Measurements from ENCODE around the gene MYO1F.

The MYO1F gene

DNA sequence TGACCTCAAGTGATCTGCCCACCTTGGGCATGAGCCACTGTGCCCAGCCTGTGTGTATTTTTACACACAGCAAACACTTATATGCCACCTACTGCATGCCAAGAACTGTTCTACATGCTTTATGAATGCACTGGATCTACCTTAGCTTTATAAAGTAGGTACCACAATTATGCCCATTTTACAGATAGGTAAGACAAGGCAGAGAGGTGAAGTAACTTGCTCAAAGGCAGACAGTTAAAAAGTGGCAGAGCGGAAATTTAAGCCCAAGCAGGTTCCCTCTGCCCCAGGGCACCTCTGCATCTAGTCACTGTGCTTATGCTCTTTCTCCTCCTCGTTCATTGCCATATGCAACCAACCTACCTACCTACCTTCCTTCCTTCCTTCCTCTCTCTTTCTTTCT lies 22.8 kb upstream of the MYO1F start:
- Histone ChIP-seq H3K9ac (ENCODE audit: low read length) (no peak overlapping the region), H3K4me1 (ENCODE audit: control insufficient read depth, insufficient read depth, low read length) (peaks cover 3% of the 10 kb centered on the region), H3K36me3 (ENCODE audit: control insufficient read depth, insufficient read depth, low read length, severe bottlenecking) (peaks cover 6% of the 10 kb centered on the region), H3K4me3 (ENCODE audit: low read length) (no peak overlapping the region), H3K27me3 (replicated peaks; ENCODE audit: control insufficient read depth, insufficient read depth, low read length) (no peaks in the 10 kb centered on the region), H3K9me3 (ENCODE audit: control insufficient read depth, low read length) (peaks cover 6% of the 10 kb centered on the region)
- DNase-seq (ENCODE audit: low read depth), result no peak

GRCh38 chr19:8596168-8596567 lies 18.9 kb upstream of the MYO1F start:
- H3K36me3 ChIP-seq (ENCODE audit: control insufficient read depth, insufficient read depth, low read length, severe bottlenecking), result no peaks in the 10 kb centered on the region
- H3K27me3 ChIP-seq (replicated peaks; ENCODE audit: control insufficient read depth, insufficient read depth, low read length), result no peaks in the 10 kb centered on the region
- peaks cover 3% of the 10 kb centered on the region for H3K9me3 ChIP-seq (ENCODE audit: control insufficient read depth, low read length)
- no peak for DNase-seq (ENCODE audit: low read depth)
- H3K4me1 ChIP-seq (ENCODE audit: control insufficient read depth, insufficient read depth, low read length), result peaks cover 33% of the 10 kb centered on the region
- no peak overlapping the region for H3K9ac ChIP-seq (ENCODE audit: low read length)
- H3K4me3 ChIP-seq (ENCODE audit: low read length), result no peak overlapping the region

GRCh38 chr19:8595651-8596050 lies 18.4 kb upstream of the MYO1F start:
- Histone ChIP-seq H3K4me1 (ENCODE audit: control insufficient read depth, insufficient read depth, low read length) (peaks cover 33% of the 10 kb centered on the region), H3K27me3 (replicated peaks; ENCODE audit: control insufficient read depth, insufficient read depth, low read length) (no peaks in the 10 kb centered on the region), H3K36me3 (ENCODE audit: control insufficient read depth, insufficient read depth, low read length, severe bottlenecking) (no peaks in the 10 kb centered on the region), H3K9me3 (ENCODE audit: control insufficient read depth, low read length) (peaks cover 3% of the 10 kb centered on the region), H3K9ac (ENCODE audit: low read length) (no peak overlapping the region), H3K4me3 (ENCODE audit: low read length) (no peak overlapping the region)
- no peak for DNase-seq (ENCODE audit: low read depth)

- Histone ChIP-seq H3K36me3 (ENCODE audit: control insufficient read depth, insufficient read depth, low read length, severe bottlenecking) (no peaks in the 10 kb centered on the region), H3K9ac (ENCODE audit: low read length) (no peak overlapping the region), H3K4me3 (ENCODE audit: low read length) (peak overlapping the region; percentile 27), H3K27me3 (replicated peaks; ENCODE audit: control insufficient read depth, insufficient read depth, low read length) (no peaks in the 10 kb centered on the region), H3K9me3 (ENCODE audit: control insufficient read depth, low read length) (peaks cover 3% of the 10 kb centered on the region), H3K4me1 (ENCODE audit: control insufficient read depth, insufficient read depth, low read length) (peaks cover 33% of the 10 kb centered on the region)
- peak; percentile 39 for DNase-seq (ENCODE audit: low read depth)
These were observed 16.7 kb upstream of the MYO1F start for GRCh38 chr19:8593931-8594330.

DNA sequence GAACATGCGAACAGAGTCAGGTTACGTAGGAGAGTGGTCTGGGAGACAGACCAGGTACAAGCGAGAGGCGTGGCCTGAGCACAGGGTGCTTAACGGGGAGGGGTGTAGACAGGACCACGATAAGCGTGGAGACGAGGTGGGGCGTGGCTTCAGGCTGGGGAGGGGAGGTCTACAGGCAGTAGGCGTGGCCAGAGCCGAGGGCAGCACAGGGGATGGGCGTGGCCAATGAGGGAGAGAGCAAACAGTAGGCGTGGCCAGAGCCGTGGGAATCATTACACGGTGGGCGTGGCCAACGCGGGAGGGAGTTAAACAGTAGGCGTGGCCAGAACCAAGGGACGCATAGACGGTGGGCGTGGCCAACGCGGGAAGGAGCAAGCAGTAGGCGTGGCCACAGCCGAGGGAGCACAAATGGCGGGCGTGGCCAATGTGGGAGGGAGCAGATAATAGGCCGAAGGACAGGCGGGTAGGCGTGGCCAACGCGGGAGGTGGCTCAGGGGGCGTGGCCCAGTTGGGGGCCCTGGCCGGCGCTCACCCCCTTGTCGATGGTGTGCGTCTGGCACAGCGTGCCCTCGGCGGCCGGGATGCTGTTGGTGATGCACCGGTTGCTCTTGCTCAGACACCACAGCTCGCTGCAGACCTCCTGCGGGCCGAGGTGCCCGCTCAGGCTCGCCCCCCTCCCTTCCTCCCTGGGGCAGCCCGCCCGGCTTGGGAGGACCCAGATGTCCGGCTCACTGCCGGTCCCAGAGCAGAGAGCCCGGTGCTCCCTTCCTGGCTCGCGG lies 15.2 kb upstream of the MYO1F start:
- Histone ChIP-seq H3K36me3 (ENCODE audit: control insufficient read depth, insufficient read depth, low read length, severe bottlenecking) (no peaks in the 10 kb centered on the region), H3K4me1 (ENCODE audit: control insufficient read depth, insufficient read depth, low read length) (peaks cover 33% of the 10 kb centered on the region), H3K4me3 (ENCODE audit: low read length) (peak overlapping the region; percentile 66), H3K9ac (ENCODE audit: low read length) (no peak overlapping the region), H3K27me3 (replicated peaks; ENCODE audit: control insufficient read depth, insufficient read depth, low read length) (no peaks in the 10 kb centered on the region), H3K9me3 (ENCODE audit: control insufficient read depth, low read length) (peaks cover 3% of the 10 kb centered on the region)
- peak; percentile 100 for DNase-seq (ENCODE audit: low read depth)

DNA sequence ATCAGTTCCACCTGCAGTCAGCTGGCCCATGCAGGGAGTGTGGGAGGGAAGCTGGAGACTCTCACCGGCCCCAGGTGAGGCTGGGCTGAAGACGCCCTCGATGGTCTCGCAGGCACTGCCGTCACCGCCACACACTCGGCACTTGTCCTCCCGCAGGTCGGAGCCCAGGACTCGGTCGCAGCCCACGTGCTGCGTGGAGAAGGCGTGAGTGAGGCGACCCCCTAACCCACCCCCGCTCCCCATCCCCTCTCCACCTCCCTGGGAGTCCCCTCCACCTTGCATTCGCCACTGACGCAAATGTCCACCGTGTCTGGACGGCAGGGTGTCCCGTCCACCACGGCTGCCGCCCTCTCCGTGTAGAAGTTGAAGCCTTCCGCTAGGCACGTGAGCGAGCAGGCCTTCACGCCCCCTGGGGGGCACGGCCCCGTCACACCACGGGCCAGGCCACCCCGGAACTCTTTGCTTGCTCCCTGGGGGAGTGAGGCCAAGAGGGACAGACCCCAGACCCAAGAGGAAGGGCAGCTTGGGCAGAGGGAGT lies 12.0 kb upstream of the MYO1F start:
- no peak for DNase-seq (ENCODE audit: low read depth)
- H3K9me3 ChIP-seq (ENCODE audit: control insufficient read depth, low read length), result peaks cover 3% of the 10 kb centered on the region
- H3K4me3 ChIP-seq (ENCODE audit: low read length), result no peak overlapping the region
- H3K4me1 ChIP-seq (ENCODE audit: control insufficient read depth, insufficient read depth, low read length), result peaks cover 22% of the 10 kb centered on the region
- no peaks in the 10 kb centered on the region for H3K27me3 ChIP-seq (replicated peaks; ENCODE audit: control insufficient read depth, insufficient read depth, low read length)
- H3K9ac ChIP-seq (ENCODE audit: low read length), result no peak overlapping the region
- no peaks in the 10 kb centered on the region for H3K36me3 ChIP-seq (ENCODE audit: control insufficient read depth, insufficient read depth, low read length, severe bottlenecking)

DNA sequence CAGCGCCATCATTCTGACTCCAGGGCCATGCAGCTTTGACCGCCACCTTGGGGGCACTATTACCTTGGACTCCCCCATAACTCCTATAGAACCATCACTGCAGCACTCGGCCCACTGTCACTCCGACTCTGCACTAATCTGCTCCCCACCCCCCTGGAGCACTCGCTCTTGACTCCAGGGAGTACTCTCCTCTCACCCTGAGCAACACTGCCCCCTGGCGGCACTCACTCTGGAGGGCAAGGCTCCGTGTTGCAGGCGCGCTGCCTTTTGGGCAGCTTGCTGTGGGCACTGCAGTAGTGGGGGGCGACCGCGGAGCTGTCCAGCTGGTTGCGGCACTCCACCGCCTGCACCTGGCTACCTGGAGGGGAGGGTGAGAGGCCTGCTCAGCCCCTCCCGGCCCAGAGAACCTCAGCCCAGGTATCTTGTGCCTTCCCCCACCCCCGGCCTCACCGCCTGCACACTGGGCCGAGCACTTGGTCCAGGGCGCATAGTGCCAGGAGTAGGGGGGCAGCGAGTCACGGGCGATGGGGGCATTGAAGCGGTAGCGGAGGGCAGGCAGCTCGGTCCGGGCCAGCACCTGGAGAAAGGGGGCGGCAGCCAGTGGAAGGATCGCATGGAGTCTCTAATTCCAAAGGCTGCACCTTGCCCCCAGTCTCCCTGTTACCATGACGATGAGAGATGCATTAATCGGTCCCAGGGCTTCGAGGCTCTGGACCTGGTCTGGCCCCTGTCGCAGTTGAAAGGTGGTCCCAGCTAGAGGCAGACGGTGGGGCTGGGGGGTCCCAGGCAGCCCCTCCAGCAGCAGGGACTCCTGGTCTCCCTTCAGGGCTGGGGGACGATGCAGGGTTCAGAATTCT lies 8.9 kb upstream of the MYO1F start:
- H3K9ac ChIP-seq (ENCODE audit: low read length), result no peak overlapping the region
- H3K4me1 ChIP-seq (ENCODE audit: control insufficient read depth, insufficient read depth, low read length), result no peaks in the 10 kb centered on the region
- H3K27me3 ChIP-seq (replicated peaks; ENCODE audit: control insufficient read depth, insufficient read depth, low read length), result no peaks in the 10 kb centered on the region
- H3K9me3 ChIP-seq (ENCODE audit: control insufficient read depth, low read length), result no peaks in the 10 kb centered on the region
- H3K4me3 ChIP-seq (ENCODE audit: low read length), result no peak overlapping the region
- no peaks in the 10 kb centered on the region for H3K36me3 ChIP-seq (ENCODE audit: control insufficient read depth, insufficient read depth, low read length, severe bottlenecking)
- peak; percentile 63 for DNase-seq (ENCODE audit: low read depth)

DNA sequence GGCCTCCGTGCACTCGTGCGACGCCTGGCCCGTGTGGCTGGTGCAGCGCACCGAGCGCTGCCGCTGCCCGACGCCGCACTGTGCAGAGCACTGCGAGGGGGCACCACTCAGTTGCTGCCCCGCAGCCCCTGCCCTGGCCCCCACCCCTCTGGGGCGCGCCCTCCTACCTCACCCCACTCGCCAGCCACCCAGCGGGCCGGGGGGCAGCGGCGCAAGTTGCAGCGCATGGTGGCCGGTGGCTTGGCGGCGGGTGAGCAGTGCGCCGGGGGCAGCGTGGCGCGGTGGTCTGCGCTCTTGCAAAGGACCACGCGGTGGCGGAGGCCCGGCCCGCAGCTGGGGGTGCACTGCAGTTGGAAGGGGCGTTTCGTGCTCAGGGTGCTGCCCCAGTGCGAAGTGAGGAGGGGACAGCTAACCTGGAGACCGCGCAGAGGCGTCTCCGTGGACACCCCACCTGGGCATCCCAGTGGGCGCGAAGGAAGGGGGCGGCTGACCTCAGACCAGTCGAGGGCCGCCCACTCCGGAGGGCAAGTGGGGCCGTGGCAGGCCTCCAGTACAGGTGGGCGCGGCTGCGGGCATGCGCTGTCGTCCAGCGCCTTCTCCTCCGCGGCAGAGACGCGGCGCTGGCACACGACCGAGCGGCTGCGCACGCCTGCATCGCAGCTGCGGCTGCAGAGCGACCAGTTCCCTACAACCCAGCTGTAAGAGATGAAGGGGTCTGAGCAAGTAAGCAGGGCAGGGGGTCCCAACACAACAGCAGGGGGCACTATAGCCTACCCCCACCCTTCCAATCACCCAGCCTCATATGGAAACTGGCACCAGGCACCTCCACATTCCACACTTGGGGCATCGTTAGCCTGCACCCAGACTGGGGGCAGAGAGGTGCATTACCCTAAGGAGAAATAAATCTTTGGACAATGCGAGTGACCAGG lies 8.0 kb upstream of the MYO1F start:
- Histone ChIP-seq H3K36me3 (ENCODE audit: control insufficient read depth, insufficient read depth, low read length, severe bottlenecking) (no peaks in the 10 kb centered on the region), H3K4me3 (ENCODE audit: low read length) (no peak overlapping the region), H3K4me1 (ENCODE audit: control insufficient read depth, insufficient read depth, low read length) (no peaks in the 10 kb centered on the region), H3K9ac (ENCODE audit: low read length) (no peak overlapping the region), H3K27me3 (replicated peaks; ENCODE audit: control insufficient read depth, insufficient read depth, low read length) (no peaks in the 10 kb centered on the region), H3K9me3 (ENCODE audit: control insufficient read depth, low read length) (no peaks in the 10 kb centered on the region)
- DNase-seq (ENCODE audit: low read depth), result no peak

GRCh38 chr19:8580710-8581281 lies 3.6 kb upstream of the MYO1F start:
- Histone ChIP-seq H3K27me3 (replicated peaks; ENCODE audit: control insufficient read depth, insufficient read depth, low read length) (peaks cover 5% of the 10 kb centered on the region), H3K9ac (ENCODE audit: low read length) (no peak overlapping the region), H3K9me3 (ENCODE audit: control insufficient read depth, low read length) (no peaks in the 10 kb centered on the region), H3K4me3 (ENCODE audit: low read length) (no peak overlapping the region), H3K36me3 (ENCODE audit: control insufficient read depth, insufficient read depth, low read length, severe bottlenecking) (no peaks in the 10 kb centered on the region), H3K4me1 (ENCODE audit: control insufficient read depth, insufficient read depth, low read length) (peaks cover 2% of the 10 kb centered on the region)
- peak; percentile 89 for DNase-seq (ENCODE audit: low read depth)

GRCh38 chr19:8578642-8579265 lies 1.5 kb upstream of the MYO1F start:
- Histone ChIP-seq H3K4me1 (ENCODE audit: control insufficient read depth, insufficient read depth, low read length) (peaks cover 2% of the 10 kb centered on the region), H3K36me3 (ENCODE audit: control insufficient read depth, insufficient read depth, low read length, severe bottlenecking) (no peaks in the 10 kb centered on the region), H3K9ac (ENCODE audit: low read length) (no peak overlapping the region), H3K9me3 (ENCODE audit: control insufficient read depth, low read length) (no peaks in the 10 kb centered on the region), H3K4me3 (ENCODE audit: low read length) (no peak overlapping the region), H3K27me3 (replicated peaks; ENCODE audit: control insufficient read depth, insufficient read depth, low read length) (peaks cover 5% of the 10 kb centered on the region)
- peak; percentile 90 for DNase-seq (ENCODE audit: low read depth)
